Left lung (tissue), 10 donors: ENCODE data around the gene RPS16. TPM values are rescaled to one million over a fixed set of nuclear protein-coding genes. Genes with fewer than 3 reads are reported as not detected.
"Not testable (repeated sequence)": the region's sequence is repeated elsewhere in the genome, so short reads cannot be mapped to it uniquely, and the experiment has no call there.

ENCODE experiments used
- ATAC-seq: fragments of 200-7000 bp; cut with Tn5 transposase; one replicate; pipeline ENCODE4 v1.9.1; 2020; ENCODE audit warnings: moderate library complexity
- DNase-seq, 4 donors: peaks; one replicate each; pipeline ENCODE4 v3.0.0-alpha.2; 2013 to 2020
- H3K27ac ChIP-seq, 2 donors: fragments of 200-600 bp; sonication (generic) in 1 of 2; one replicate each; pipeline versions ENCODE4 v1.5.0 to v1.8.0; 2020 to 2021
- H3K27me3 ChIP-seq, 2 donors: fragments of 200-600 bp; sonication (generic) in 1 of 2; one replicate each; pipeline versions ENCODE4 v1.5.0 to v1.8.0; 2020 to 2021
- H3K36me3 ChIP-seq, 2 donors: fragments of 200-600 bp; sonication (generic) in 1 of 2; one replicate each; pipeline versions ENCODE4 v1.5.0 to v1.8.0; 2020 to 2021
- H3K4me1 ChIP-seq, 2 donors: fragments of 200-600 bp; one replicate each; pipeline ENCODE4 v1.8.0; 2021
- H3K4me3 ChIP-seq, 2 donors: fragments of 200-600 bp; sonication (generic) in 1 of 2; one replicate each; pipeline versions ENCODE4 v1.5.0 to v1.8.0; 2020 to 2021; ENCODE audit warnings: mild to moderate bottlenecking in 1 of 2
- H3K9me3 ChIP-seq, 2 donors: fragments of 200-600 bp; sonication (generic) in 1 of 2; one replicate each; pipeline versions ENCODE4 v1.5.0 to v1.8.0; 2020 to 2021
- CTCF ChIP-seq, 2 donors: fragments of 200-600 bp; sonication (generic) in 1 of 2; IDR thresholded peaks; one replicate each; pipeline versions ENCODE4 v1.5.0 to v1.8.0; 2021; ENCODE audit warnings: antibody characterized with exemption in 2 of 2
- intact Hi-C, 2 donors: fragments of 100-400 bp; cut with DNase I; formaldehyde crosslinking; loops; one replicate each; pipeline versions ENCODE4 v1.11.2 to v1.14.2; 2022
- polyA plus RNA-seq, 6 donors: library from polyadenylated mRNA; unstranded; fragments of 120-200 nt; gene quantifications; one replicate each; pipeline ENCODE4 v1.2.1, GENCODE V29; 2013; ENCODE audit not compliant: insufficient read length in 6 of 6
- total RNA-seq, 2 donors: library from RNA; stranded (reverse); fragmentation: NEBNext Ultra II Directional; extraction: Animal tissue kit (Norgen Biotek cat#: 25700); gene quantifications; one replicate each; pipeline ENCODE4 v1.2.1, GENCODE V29; 2021
- donor health status: DM: no; HTN: yes; CAD: no.
- donor health status: DM: no; HTN: no; CAD: no.

The RPS16 gene
- total and polyA plus RNA-seq, 8 donors, result 1,386 to 1,755 (median 1,500) TPM

DNA sequence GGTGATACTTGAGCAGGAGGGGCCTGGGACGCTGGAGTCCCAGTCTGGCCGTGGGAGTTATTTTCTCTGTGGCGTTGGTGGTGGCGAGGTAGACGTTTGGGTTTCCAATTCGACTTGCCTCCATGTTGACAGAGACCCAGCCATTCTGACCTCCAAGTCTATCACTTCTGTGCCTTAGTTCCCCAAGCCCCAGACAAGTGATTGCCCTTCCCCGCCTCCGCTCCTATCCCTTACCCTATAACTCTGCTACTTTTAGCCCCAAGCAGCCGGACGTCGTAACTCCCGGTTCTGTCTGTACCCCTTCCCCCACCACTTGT, 45.4 kb upstream of the RPS16 start:
- H3K27ac ChIP-seq, result peak overlapping the region in 1 of 2 donors; percentile 84
- no peaks in the 10 kb centered on the region for H3K27me3 ChIP-seq
- ATAC-seq (no peak), DNase-seq (no peak)
- no peak for TF ChIP-seq CTCF (IDR thresholded peaks at IDR 0.05)
- peak overlapping the region; percentile 92 to 94 for H3K4me3 ChIP-seq
- intact Hi-C loops, result no loop called here
- peaks cover 0 to 40% of the 10 kb centered on the region in 2 donors for H3K36me3 ChIP-seq
- no peaks in the 10 kb centered on the region for H3K9me3 ChIP-seq
- H3K4me1 ChIP-seq, result peaks cover 10 to 26% of the 10 kb centered on the region in 2 donors

DNA sequence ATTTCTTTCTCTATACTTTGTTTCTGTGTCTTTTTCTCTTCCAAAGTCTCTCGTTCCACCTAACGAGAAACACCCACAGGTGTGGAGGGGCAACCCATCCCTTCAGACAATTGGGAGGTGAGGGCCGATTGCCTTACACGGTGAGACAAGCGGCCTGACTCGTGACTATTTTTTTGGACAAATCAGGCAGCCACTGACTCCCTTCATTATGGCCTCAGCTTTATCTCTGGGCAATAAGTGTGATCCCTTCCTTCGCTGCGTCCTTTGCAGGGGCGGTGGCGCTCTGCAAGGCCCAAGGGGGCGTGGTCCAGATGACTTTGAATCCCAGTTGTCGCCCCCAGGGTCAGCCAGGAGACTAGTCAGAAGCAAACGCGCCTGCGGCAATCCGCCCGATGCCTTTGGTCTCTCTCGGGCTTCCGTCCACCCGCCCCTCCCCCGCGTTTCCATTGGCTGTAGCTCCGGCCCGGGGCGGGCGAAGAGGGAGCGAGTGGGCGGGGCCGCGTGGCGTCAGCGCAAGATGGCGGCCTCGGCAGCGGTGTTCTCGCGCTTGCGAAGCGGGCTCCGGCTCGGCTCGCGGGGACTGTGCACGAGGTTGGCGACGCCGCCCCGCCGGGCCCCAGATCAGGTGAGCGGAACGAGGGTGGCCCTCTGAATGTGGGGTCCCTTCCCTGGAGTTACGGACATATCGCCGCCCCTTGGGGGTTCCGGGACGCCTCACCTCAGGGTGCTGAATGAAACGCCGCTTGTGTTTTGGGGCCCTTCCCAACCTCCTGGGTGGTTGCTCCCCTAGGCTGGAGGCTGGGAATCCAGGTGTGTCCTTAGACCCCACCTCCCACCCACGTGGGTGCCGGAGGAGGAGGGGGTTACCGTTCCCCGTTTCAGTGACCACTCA, 44.8 kb upstream of the RPS16 start, which contains the start of gene TIMM50:
TSS of gene TIMM50 (plus strand) at position 502 of the 892 bp plus-strand sequence. CDS start at position 518, 16 bp downstream.
- H3K36me3 ChIP-seq, result peaks cover 0 to 40% of the 10 kb centered on the region in 2 donors
- H3K4me1 ChIP-seq, result peaks cover 10 to 26% of the 10 kb centered on the region in 2 donors
- ATAC-seq (peak; percentile 99), DNase-seq (peak; percentile 95 to 100 (median 96))
- H3K4me3 ChIP-seq, result peak within 1 kb of the TSS; percentile 92 to 94
- H3K27me3 ChIP-seq, result no peaks in the 10 kb centered on the region
- H3K9me3 ChIP-seq, result no peaks in the 10 kb centered on the region
- no peak for TF ChIP-seq CTCF (IDR thresholded peaks at IDR 0.05)
- intact Hi-C loops, result no loop called here
- H3K27ac ChIP-seq, result peak within 1 kb of the TSS; percentile 78 to 84

DNA sequence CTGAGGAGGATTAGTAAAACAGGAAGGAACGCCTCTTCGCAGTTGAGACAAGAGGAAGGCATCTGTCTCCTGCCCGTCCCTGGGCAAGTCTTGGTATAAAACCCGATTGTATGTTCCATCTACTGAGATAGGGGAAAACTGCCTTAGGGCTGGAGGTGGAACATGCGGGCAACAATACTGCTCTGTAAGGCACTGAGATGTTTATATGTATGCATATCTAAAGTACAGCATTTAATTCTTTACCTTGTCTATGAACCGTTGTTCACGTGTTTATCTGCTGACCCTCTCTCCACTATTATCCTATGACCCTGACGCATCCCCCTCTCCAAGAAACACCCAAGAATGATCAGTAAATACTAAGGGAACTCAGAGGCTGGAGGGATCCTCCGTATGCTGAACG, 44.2 kb upstream of the RPS16 start:
- peak overlapping the region; percentile 78 to 84 for H3K27ac ChIP-seq

DNA sequence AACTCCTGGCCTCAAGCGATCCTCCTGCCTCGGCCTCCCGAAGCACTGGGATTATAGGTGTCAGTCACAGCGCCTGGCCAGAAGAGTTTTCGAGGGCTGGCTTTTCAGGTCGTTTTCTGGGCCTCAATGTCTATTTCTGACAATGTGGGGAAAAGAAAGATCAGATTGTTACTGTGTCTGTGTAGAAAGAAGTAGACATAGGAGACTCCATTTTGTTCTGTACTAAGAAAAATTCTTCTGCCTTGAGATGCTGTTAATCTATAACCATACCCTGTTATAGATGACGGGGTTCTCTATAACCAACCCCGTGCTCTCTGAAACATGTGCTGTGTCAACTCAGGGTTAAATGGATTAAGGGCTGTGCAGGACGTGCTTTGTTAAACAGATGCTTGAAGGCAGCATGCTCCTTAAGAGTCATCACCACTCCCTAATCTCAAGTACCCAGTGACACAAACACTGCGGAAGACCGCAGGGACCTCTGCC, 43.6 kb upstream of the RPS16 start:
- peak; percentile 28 for ATAC-seq
- not testable (repeated sequence) for H3K4me3 ChIP-seq, H3K9me3 ChIP-seq, H3K27me3 ChIP-seq
- peak in 2 of 4 donors; percentile 8 to 24 for DNase-seq
- H3K4me1 ChIP-seq, result peaks cover 10 to 26% of the 10 kb centered on the region in 2 donors
- H3K27ac ChIP-seq, result peak overlapping the region; percentile 78 to 84
- intact Hi-C loops, result loop anchor here in 1 of 2 donors (10.0 kb wide), 1 partner anchor 55 kb away; the partner anchor contains the start of gene EID2B
- H3K36me3 ChIP-seq, result peaks cover 2 to 47% of the 10 kb centered on the region in 2 donors

More for the DNA sequence above, 44.2 kb upstream of the RPS16 start:
- no peaks in the 10 kb centered on the region for H3K9me3 ChIP-seq
- H3K27me3 ChIP-seq, result no peaks in the 10 kb centered on the region
- DNase-seq, result no peak
- intact Hi-C loops, result loop anchor here in 1 of 2 donors (10.0 kb wide), 1 partner anchor 55 kb away; the partner anchor contains the start of gene EID2B
- peak overlapping the region; percentile 92 to 94 for H3K4me3 ChIP-seq
- peaks cover 0 to 42% of the 10 kb centered on the region in 2 donors for H3K36me3 ChIP-seq
- TF ChIP-seq CTCF (IDR thresholded peaks at IDR 0.05), result no peak
- ATAC-seq, result no peak
- H3K4me1 ChIP-seq, result peaks cover 10 to 26% of the 10 kb centered on the region in 2 donors

DNA sequence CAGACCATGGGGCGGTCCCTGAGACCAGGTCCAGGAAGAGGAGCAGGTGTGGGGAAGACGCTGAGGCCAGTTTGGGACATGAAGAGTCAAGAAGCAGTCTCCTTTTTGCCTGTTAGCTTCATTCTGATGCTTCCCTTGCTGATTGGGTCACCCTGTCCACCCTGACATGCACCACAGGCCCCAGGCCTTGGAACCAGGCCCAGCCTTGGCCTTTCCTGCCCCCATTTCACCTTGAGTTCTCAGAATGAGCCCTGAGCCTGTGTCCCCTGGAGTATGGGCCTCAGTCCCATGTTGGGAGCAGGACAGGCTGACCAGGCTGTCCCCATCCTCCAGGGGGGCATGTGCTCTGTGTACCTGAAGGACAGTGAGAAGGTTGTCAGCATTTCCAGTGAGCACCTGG, 40.0 kb upstream of the RPS16 start:
- H3K36me3 ChIP-seq, result peaks cover 3 to 66% of the 10 kb centered on the region in 2 donors
- intact Hi-C loops, result loop anchor here in 1 of 2 donors (10.0 kb wide), 1 partner anchor 59 kb away; the partner anchor contains the start of gene EID2B
- no peak for DNase-seq

More for the DNA sequence above, 40.0 kb upstream of the RPS16 start:
- TF ChIP-seq CTCF (IDR thresholded peaks at IDR 0.05), result no peak
- no peaks in the 10 kb centered on the region for H3K27me3 ChIP-seq
- no peak overlapping the region for H3K4me3 ChIP-seq
- no peak overlapping the region for H3K27ac ChIP-seq
- no peak for ATAC-seq
- peaks cover 0 to 13% of the 10 kb centered on the region in 2 donors for H3K4me1 ChIP-seq
- no peaks in the 10 kb centered on the region for H3K9me3 ChIP-seq
